H1 (cell line): ENCODE data around the gene TK1.

Experiments
- BACH1 ChIP-seq: IDR thresholded peaks from 2 replicates; pipeline ENCODE4 v1.6.1; 2012; ENCODE audit warnings: low read length, improper control_type of control experiment
- CTCF ChIP-seq, 3 experiments: IDR thresholded peaks; 1 replicate in 2 of 3; 2 replicates in 1 of 3; pipeline versions ENCODE4 v1.5.1 to v1.6.1; 2011; ENCODE audit warnings: low read length in 3 of 3, mild to moderate bottlenecking in 3 of 3, inconsistent platforms in 2 of 3, low read depth in 1 of 3, moderate library complexity in 1 of 3; ENCODE audit not compliant: insufficient read depth in 1 of 3; ENCODE audit errors: control extremely low read depth in 1 of 3
- JUND ChIP-seq: IDR thresholded peaks from 2 replicates; pipeline ENCODE4 v1.6.1; 2011; ENCODE audit warnings: mild to moderate bottlenecking, improper control_type of control experiment, low read length
- POU5F1 ChIP-seq: IDR thresholded peaks from 2 replicates; pipeline ENCODE4 v1.6.1; 2011; ENCODE audit warnings: low read depth, mild to moderate bottlenecking, low read length, moderate library complexity
- RAD21 ChIP-seq, 2 experiments: IDR thresholded peaks in 1 of 2; conservative IDR thresholded peaks in 1 of 2; 2 replicates each; pipeline ENCODE4 v1.6.1; 2011; ENCODE audit warnings: low read depth in 2 of 2, low read length in 2 of 2, improper control_type of control experiment in 1 of 2, inconsistent platforms in 1 of 2, mild to moderate bottlenecking in 1 of 2, moderate library complexity in 1 of 2
- RNF2 ChIP-seq: fragments of 200-900, 300-1000 bp; sonication (generic); IDR thresholded peaks from 2 replicates; pipeline ENCODE4 v1.7.1; 2016; ENCODE audit warnings: borderline replicate concordance, low read depth, mild to moderate bottlenecking, antibody characterized with exemption, low read length; ENCODE audit not compliant: poor library complexity, severe bottlenecking; ENCODE audit errors: missing control alignments
- SUZ12 ChIP-seq: fragments of 200-600 bp; sonication (generic); IDR thresholded peaks from 2 replicates; pipeline ENCODE4 v1.6.1; 2012; ENCODE audit warnings: mild to moderate bottlenecking, inconsistent platforms, low read length, moderate library complexity, mixed read lengths

- no peak for TF ChIP-seq RNF2
- no peak for TF ChIP-seq POU5F1
- TF ChIP-seq CTCF (IDR thresholded peaks at IDR 0.05; ENCODE audit: control extremely low read depth in 1 of 3, insufficient read depth in 1 of 3, low read depth in 1 of 3, low read length in 3 of 3): no peak
- no peak for TF ChIP-seq BACH1
- no peak for TF ChIP-seq SUZ12
- TF ChIP-seq RAD21 (IDR thresholded peaks at IDR 0.05 in 1 of 2, conservative IDR thresholded peaks at IDR 0.05 in 1 of 2; ENCODE audit: low read depth in 2 of 2, low read length in 2 of 2): no peak
- TF ChIP-seq JUND: no peak
Observed at GRCh38 chr17:78133179-78133951, 53.5 kb downstream of the TK1 start.
